GM21786 (cell line): ENCODE results near the gene KIRREL3.

Experiments used
- ATAC-seq: cut with Tn5 transposase; IDR thresholded peaks from one replicate; pipeline ENCODE4 v1.9.1; 2021; ENCODE audit not compliant: unreplicated experiment

KIRREL3 gene

DNA sequence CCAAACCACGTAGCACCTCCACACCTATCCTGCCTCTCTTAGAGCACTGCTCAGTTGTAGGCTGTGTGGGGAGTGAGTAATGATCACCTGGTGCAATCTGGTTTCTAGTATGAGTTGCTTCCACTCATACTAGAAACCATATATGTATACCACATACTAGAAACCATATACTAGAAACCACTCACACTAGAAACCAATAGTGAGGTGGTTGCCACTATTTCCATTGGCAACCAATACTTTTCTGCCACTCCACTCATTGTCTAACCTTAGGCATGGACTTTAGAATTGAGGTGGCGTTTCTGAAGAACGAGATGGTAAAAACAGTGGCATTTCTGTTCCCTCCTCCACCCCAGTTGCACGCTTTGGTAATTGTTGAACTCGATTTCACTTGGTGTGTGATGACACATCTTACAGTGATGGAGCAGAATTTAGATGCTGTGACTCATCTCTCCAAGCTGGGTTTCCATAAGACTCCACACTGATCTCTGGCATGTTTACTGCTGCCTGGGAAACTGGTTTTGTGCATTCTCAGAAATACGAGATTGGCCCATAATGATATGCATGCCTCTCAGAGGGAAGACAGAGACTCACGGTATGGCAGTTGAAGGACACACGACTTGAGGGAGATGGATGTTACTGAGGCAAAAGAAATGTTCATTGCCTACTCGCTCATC, 82.9 kb downstream of the KIRREL3 start:
- peak; percentile 87 for ATAC-seq

GRCh38 chr11:126915430-126915829, 85.1 kb downstream of the KIRREL3 start:
- no peak for ATAC-seq

DNA sequence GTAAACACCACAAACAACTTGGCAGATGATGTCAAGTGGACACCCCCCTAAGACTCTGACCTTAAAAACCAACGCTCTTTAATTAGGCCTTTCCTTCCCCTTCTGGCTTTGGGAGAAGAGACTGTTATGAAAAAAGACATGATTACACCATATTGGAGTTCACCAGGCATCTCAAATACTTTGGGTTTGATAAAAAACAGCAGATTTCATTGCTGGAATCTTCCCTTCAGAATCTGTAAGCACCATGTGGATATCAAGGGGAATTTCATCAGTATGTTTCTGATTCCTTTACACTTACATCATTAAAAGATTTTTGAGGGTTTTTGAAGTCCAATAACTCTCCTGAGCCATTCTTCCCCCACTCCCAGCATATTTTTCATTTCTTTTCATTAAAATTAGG, 85.6 kb downstream of the KIRREL3 start:
- ATAC-seq, result no peak

- ATAC-seq, result no peak
Observed at GRCh38 chr11:126914166-126914565, 86.4 kb downstream of the KIRREL3 start.

DNA sequence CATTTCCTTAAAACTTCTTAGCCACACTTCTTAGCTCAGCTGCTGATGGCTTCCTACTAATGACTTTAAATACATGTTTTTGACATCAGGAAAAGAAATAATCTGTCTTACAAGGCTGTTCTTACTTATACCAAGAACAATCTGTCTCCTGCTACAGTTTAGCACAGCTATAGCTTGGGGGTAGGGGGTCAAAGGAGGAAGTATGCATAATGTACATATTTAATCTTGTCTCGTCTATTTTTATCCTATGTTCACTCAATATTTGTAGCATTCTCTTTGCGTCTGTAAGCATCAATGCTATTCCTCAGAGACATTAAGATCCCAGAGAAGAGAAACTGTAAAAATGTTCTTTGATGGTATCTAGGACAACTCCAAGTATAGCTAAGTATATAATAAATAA, 96.0 kb downstream of the KIRREL3 start:
- no peak for ATAC-seq

DNA sequence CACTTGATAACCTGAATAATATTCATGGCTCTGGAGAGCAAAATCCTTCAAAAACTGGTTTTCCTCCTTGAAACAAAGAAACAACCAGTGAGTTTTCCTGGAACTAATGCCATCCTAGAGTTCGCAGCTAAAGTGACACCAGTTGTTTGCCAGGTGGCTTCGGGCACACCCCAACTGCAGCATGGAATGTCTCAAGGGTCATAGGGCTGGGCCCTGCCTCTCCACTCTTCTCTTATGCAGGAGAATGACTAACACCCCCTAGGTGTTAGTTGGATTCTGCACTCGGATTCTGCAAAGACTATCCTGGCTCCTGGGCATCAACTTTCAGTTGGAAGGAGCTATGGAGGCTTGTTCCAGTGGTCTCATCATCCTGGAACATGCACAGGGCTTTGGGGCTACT, 98.8 kb downstream of the KIRREL3 start:
- no peak for ATAC-seq

DNA sequence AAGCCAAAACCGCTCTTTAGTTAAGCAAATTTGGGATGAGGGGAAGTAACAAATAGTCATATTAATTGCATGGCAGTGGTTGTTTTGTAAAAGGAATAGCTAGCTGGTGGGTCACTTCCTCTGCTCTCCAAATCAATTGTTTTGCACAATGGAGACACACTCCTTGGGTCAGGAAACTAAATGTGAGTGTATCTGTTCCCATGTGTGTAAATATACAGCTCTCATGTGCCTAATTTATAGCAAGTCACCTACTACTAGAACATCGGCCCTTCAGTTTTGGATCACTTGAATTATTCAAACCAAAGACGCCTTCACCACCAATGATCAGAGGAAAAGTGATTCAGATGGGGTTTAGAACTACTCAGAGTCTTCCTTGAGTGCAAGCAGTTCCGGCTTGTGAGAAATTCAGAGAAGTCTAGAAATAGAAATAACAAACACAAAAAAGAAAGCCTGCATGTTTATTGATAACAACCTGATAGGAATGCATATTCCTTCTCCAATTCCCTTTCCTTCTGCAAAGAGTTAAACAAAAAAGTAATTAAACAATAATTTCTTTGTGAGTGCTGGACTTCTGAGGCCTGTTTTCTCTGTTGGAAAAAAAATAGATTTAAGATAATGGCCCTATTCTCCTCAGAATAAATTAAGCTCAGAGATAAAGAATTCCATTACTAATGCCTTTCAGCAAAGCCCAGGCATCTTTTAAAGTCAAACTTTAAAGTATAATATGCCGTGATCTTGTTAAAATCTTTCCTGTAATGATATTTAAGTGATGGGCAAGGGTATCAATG, 100.4 kb downstream of the KIRREL3 start:
- ATAC-seq, result no peak

DNA sequence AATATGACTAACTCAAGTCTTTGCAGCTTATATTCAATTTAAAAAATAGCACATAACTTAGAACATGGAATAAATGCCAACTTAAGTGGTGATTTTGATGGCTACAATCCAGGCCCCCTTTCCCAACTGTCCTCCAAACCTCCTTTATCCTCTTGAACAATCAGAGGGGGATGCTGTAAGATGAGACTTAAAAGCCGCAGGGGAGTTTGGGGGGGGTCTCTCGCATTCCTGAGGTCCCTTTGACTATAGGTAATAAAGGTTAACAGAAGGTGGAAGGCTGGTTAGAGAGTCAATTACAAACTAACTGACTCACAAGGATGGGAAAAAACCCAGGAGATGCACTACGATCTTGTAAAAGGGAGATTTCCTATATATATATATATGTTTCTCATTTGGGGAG, 101.8 kb downstream of the KIRREL3 start:
- no peak for ATAC-seq

- no peak for ATAC-seq
Observed at GRCh38 chr11:126897430-126897829, 103.1 kb downstream of the KIRREL3 start.

DNA sequence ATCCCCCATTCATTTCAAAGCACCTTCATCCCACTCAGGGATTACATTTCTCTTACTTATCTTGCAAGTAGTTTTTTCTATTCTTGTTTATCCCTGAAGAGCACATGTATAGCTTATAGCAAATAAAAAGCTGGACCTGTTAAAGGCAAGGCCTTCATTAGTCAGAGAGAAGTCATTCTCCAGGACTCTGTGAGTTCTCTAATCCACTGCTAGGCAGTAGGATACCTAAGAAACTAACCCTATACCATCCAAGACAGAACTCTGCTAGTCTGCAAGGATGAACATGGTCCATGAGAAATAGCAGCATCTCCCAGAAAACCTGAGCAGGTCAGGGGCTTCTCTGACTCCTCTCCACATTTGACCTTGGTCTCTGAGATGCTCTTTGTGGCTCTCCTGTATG, 104.5 kb downstream of the KIRREL3 start:
- no peak for ATAC-seq

DNA sequence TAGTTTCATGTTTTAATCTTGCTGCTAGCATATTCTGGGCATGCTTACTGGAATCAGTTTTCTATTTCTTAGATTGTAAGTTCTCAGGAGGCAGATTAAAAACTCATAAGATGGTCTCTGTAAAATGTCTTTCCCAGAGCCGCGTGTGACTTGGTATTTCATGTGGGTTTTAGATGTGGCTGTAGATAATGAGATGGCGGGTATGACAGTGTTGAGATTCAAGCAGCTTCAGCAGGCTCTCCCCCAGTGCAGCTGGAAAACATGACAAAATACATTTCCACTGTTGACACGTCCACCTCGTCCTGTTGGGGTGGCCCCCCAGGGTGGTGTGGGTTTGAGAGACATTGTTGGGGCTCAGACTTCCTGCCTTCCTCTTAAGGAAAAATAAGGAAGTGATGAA, 106.8 kb downstream of the KIRREL3 start:
- ATAC-seq, result no peak

GRCh38 chr11:126892756-126893155, 107.8 kb downstream of the KIRREL3 start:
- ATAC-seq, result no peak

- no peak for ATAC-seq
Observed at GRCh38 chr11:126891556-126892217, 108.9 kb downstream of the KIRREL3 start.

GRCh38 chr11:126890561-126890960, 110.0 kb downstream of the KIRREL3 start:
- ATAC-seq, result no peak

DNA sequence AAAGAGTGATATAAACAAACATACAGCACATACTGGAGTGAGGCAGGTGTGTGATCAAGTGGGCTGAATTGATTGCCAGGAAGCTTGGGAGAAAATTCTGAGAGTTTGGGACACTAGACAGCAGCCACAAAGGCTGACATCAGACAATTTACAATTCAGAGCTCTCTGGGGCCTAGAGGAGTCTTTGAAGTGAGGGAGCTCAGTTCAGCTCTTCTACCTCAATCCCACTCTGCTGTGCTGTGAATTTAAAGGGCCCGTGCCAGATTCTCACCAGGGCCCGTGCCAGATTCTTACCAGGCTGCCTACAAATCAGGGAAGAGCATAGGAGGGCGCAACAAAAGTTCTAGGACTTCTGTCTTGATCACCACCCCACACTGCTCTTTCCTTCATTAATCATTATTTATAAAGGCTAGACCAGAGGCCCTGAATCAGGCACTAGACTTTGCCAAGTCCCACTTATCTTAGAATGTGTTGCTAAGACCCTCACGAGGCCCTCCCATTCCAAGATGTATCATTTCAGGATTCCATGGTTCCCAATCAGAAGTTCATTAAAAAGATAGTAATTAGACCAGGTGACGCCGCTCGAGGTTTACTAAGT, 112.4 kb downstream of the KIRREL3 start:
- ATAC-seq, result no peak

- ATAC-seq, result no peak
Observed at GRCh38 chr11:126886636-126887035, 113.9 kb downstream of the KIRREL3 start.

DNA sequence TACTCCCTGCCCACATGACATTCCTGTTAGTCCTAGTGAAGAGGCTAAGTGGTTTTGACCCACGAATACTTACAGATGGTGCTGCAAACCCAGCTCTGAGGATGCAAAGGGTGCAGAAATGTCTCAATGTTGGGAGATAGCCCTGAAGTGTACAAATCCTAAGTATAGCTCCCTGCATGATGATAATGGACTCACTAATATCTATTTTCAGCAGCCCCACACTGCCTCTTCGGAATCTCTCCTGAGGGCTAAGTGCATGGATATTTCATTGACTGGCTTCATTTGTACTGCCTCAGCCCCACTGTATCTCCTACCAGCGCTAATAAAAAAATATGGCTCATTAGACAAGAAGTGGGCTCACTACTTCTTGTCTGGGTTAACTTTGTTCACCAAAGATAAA, 114.5 kb downstream of the KIRREL3 start:
- ATAC-seq, result no peak

DNA sequence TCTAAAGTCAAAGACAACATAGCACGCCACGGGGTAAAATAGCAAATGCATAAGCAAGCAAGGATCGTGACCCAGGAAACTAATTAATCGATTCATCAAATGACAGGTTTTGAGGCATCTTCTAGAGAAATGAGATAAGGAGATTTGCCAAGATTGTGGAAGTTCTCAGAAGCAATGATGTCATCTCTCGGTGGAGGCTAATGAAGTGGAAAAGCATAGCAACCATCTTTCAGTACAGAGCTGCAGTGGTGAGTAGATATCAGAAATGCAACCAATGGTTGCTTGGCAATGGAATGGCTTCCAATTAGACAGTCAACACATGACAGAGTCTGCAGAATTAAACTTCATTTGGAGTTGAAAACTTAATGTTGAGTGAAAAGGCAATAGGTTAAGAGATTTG, 116.0 kb downstream of the KIRREL3 start:
- ATAC-seq, result no peak

GRCh38 chr11:126884192-126884591, 116.4 kb downstream of the KIRREL3 start:
- no peak for ATAC-seq

GRCh38 chr11:126880872-126881271, 119.7 kb downstream of the KIRREL3 start:
- no peak for ATAC-seq

DNA sequence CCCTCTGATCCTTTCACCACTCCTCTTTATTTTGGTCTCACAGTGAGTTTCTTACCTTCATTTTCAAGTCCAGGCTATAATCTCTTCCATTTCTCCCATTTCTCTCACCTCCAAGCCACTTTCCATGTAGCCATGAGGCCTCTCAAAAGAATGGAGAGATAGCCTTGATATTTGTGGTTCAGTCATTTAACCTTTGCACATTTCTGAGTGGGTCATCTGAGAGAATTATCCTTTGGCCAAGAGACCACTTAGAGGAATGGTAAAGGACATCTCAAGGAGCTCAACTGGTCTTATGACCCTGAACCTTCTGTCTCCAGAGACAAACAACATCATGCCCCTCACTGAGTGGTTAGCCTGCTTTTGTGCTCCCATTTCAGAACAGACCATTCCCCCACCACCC, 121.1 kb downstream of the KIRREL3 start:
- ATAC-seq, result no peak
